Panc1 (cell line): ENCODE results near the gene DZANK1. TPM values are rescaled to one million over a fixed set of nuclear protein-coding genes. Genes with fewer than 3 reads are reported as not detected.

Experiments used
- ATAC-seq: fragments of 200-7000 bp; cut with Tn5 transposase; 2 replicates; pipeline ENCODE4 v1.9.1; 2020; ENCODE audit warnings: mild to moderate bottlenecking, moderate library complexity
- BruUV-seq: library from RNA; stranded (reverse); fragments of 400-500 nt; replicated peaks from 2 replicates; lab custom pipeline; 2021; lab: Mats Ljungman, UMichigan
- CTCF ChIA-PET: fragments of 300-600 bp; sonication (Branson Sonifier 250); formaldehyde crosslinking; loops from one replicate; lab custom pipeline; 2022; ENCODE audit warnings: antibody characterized with exemption; lab: Charles Lee
- POLR2A ChIA-PET: fragments of 300-600 bp; sonication (Branson Sonifier 250); formaldehyde crosslinking; loops from one replicate; lab custom pipeline; 2022; ENCODE audit warnings: antibody characterized with exemption; lab: Charles Lee
- DNase-seq: peaks from one replicate; pipeline ENCODE4 v3.0.0-alpha.2; 2010; ENCODE audit warnings: low read depth, low spot score
- H3K27ac ChIP-seq: 2 replicates; pipeline ENCODE4 v1.5.1; 2011; ENCODE audit warnings: mild to moderate bottlenecking, low read length, inconsistent platforms
- H3K27me3 ChIP-seq: fragments of 200-500 bp; sonication (Bioruptor generic); 2 replicates; pipeline ENCODE4 v1.6.0; 2014; ENCODE audit warnings: low read length, inconsistent platforms; ENCODE audit not compliant: control insufficient read depth, insufficient read depth
- H3K36me3 ChIP-seq: fragments of 200-500 bp; sonication (Bioruptor generic); 2 replicates; pipeline ENCODE4 v1.5.1; 2014; ENCODE audit warnings: inconsistent platforms, mild to moderate bottlenecking, low read length, moderate library complexity; ENCODE audit not compliant: control insufficient read depth, insufficient read depth
- H3K4me1 ChIP-seq: 2 replicates; pipeline ENCODE4 v1.5.1; 2011; ENCODE audit warnings: inconsistent platforms, mild to moderate bottlenecking, low read length, moderate library complexity; ENCODE audit not compliant: control insufficient read depth, insufficient read depth
- H3K4me3 ChIP-seq, 2 experiments: 2 replicates each; pipeline ENCODE4 v1.5.1; 2011 to 2012; ENCODE audit warnings: low read depth in 2 of 2, low read length in 2 of 2, mild to moderate bottlenecking in 2 of 2, inconsistent platforms in 1 of 2, moderate library complexity in 1 of 2
- H3K9me3 ChIP-seq: fragments of 200-500 bp; sonication (Bioruptor generic); 2 replicates; pipeline ENCODE4 v1.5.1; 2014; ENCODE audit warnings: low read depth, mild to moderate bottlenecking, inconsistent platforms, low read length, moderate library complexity; ENCODE audit not compliant: control insufficient read depth, insufficient read depth
- CTCF ChIP-seq: fragments of 450-650 bp; IDR thresholded peaks from 2 replicates; pipeline ENCODE4 v1.5.1; 2017; ENCODE audit warnings: mild to moderate bottlenecking
- POLR2AphosphoS5 ChIP-seq: IDR thresholded peaks from 2 replicates; pipeline ENCODE4 v1.6.1; 2012; ENCODE audit warnings: mild to moderate bottlenecking, low read depth, low read length, moderate library complexity
- REST ChIP-seq, 2 experiments: IDR thresholded peaks; 2 replicates each; pipeline ENCODE4 v1.6.1; 2011 to 2012; ENCODE audit warnings: low read depth in 2 of 2, control low read depth in 1 of 2, low read length in 1 of 2, mild to moderate bottlenecking in 1 of 2, moderate library complexity in 1 of 2; ENCODE audit not compliant: insufficient read depth in 1 of 2
- SIN3A ChIP-seq: IDR thresholded peaks from 2 replicates; pipeline ENCODE4 v1.6.1; 2012; ENCODE audit warnings: low read depth, mild to moderate bottlenecking, low read length, moderate library complexity, borderline replicate concordance; ENCODE audit not compliant: insufficient read depth
- TCF7L2 ChIP-seq: IDR thresholded peaks from 2 replicates; pipeline ENCODE4 v1.6.1; 2011; ENCODE audit warnings: mild to moderate bottlenecking, low read depth, low read length, inconsistent platforms
- in situ Hi-C: cut with HindIII; loops from 2 replicates; pipeline ENCODE4 v1.10.0; 2016; ENCODE audit warnings: low sequenced_read_pairs, low pct_unique_long_range_greater_than_20kb
- intact Hi-C: fragments of 100-400 bp; cut with micrococcal nuclease; formaldehyde crosslinking; loops from one replicate; pipeline ENCODE4 v1.10.0; 2022; ENCODE audit not compliant: unreplicated experiment
- total RNA-seq: library from RNA; stranded (reverse); gene quantifications from one replicate; pipeline ENCODE4 v1.2.1, GENCODE V29; 2021; ENCODE audit not compliant: unreplicated experiment

The DZANK1 gene
- total RNA-seq, 1 experiment from 2014 or later = 3.0 TPM

DNA sequence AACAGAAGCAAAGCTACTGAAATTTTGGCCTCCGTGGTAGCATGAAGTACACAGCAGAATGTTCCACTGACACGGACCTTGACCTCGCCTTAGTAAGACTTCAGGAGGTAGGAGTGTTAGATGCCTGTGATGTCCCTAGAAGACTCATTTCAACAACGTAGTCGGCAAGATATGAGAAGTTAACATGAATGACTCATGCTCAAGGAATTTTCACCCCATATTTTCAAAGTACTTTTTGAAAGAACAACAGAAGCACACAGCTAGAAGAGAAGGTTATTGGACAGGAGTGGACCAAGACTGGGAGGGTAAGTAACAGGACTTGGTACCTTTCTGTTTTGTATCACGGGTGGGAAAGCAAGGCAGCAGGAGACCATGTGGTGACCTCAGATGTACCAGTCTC, 78.0 kb downstream of the DZANK1 start:
- Histone ChIP-seq H3K27ac (no peak overlapping the region), H3K4me3 (no peak overlapping the region), H3K4me1 (no peaks in the 10 kb centered on the region), H3K27me3 (no peaks in the 10 kb centered on the region), H3K36me3 (no peaks in the 10 kb centered on the region), H3K9me3 (no peaks in the 10 kb centered on the region)
- ATAC-seq (no peak), DNase-seq (no peak)
- in situ Hi-C loops = no loop called here
- ChIA-PET POLR2A (no interaction called here), CTCF (interaction anchor here (0.6 kb wide), 1 partner anchor 1195 kb away, joined by 6 read pairs; no protein-coding TSS in a partner anchor)
- intact Hi-C loops = no loop called here
- no TSS peak for BruUV-seq
- TF ChIP-seq SIN3A = no peak
- no peak for TF ChIP-seq REST (IDR thresholded peaks at IDR 0.05; ENCODE audit: insufficient read depth in 1 of 2, low read depth in 2 of 2, low read length in 1 of 2)
- no peak for TF ChIP-seq TCF7L2
- no peak for TF ChIP-seq CTCF
- TF ChIP-seq POLR2AphosphoS5 = no peak

DNA sequence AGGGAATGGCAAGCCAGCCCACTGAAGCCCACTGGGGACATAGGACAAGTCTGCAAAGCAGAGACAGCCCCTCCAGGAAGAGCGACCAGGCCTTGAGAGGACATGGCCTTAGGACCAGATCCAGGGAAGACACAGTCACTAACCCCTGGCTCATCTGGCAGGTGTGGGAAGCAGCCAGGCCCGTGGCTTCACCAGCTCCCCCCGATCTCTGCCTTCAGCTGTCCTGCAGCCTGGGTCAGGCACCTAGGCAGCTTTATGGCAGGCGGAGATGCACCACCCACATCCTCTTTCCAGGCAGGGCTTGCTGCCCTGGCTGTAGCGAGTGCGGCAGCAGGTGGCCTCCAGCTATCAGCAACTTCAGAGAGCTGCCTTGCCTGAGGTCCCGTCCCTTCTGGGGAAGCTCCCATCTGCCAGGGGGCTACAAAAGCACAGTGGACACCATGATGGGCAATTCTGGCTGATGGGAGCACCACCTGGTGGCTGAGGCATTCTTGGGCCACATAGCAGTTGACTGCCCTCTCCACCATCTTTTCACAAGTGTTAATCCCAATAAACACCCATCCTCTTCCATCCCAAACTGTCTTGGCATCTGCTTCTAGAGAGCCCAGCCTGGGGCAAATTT, 85.8 kb downstream of the DZANK1 start:
- in situ Hi-C loops = no loop called here

More for the DNA sequence above, 85.8 kb downstream of the DZANK1 start:
- Histone ChIP-seq H3K27me3 (no peaks in the 10 kb centered on the region), H3K36me3 (no peaks in the 10 kb centered on the region), H3K9me3 (no peaks in the 10 kb centered on the region), H3K4me3 (no peak overlapping the region), H3K27ac (no peak overlapping the region), H3K4me1 (no peaks in the 10 kb centered on the region)
- intact Hi-C loops = no loop called here
- DNase-seq (no peak), ATAC-seq (no peak)
- ChIA-PET POLR2A (no interaction called here), CTCF (no interaction called here)
- no TSS peak for BruUV-seq
- TF ChIP-seq CTCF = peak; percentile 27; the same call in 1 of the 2 replicates
- TF ChIP-seq REST (IDR thresholded peaks at IDR 0.05; ENCODE audit: insufficient read depth in 1 of 2, low read depth in 2 of 2, low read length in 1 of 2) = no peak
